ENCODE measurements around the gene WASF3. TPM values are rescaled to one million over a fixed set of nuclear protein-coding genes. Genes with fewer than 3 reads are reported as not detected.

The WASF3 gene
- polyA plus RNA-seq, 6 donors from 2014 or later, result 0.13 TPM; not detected in 5

- peaks cover 0 to 6% (median 3%) of the 10 kb centered on the region in 3 donors for H3K4me1 Mint-ChIP-seq
- H3K4me3 Mint-ChIP-seq, result no peak overlapping the region
- ATAC-seq (ENCODE audit: low read depth in 2 of 2), result no peak
Observed at GRCh38 chr13:26693749-26694463, 136.4 kb downstream of the WASF3 start.

GRCh38 chr13:26694609-26695359 lies 137.3 kb downstream of the WASF3 start:
- Mint-ChIP-seq H3K4me1 (peaks cover 0 to 6% (median 3%) of the 10 kb centered on the region in 3 donors), H3K9me3 (peaks cover 7 to 24% (median 12%) of the 10 kb centered on the region in 7 donors), H3K4me3 (no peak overlapping the region), H3K27ac (no peak overlapping the region), H3K36me3 (peaks cover 0 to 13% of the 10 kb centered on the region in 2 donors), H3K27me3 (peaks cover 7 to 30% (median 22%) of the 10 kb centered on the region in 3 donors)
- DNase-seq (no peak), ATAC-seq (ENCODE audit: low read depth in 2 of 2) (no peak)

More at GRCh38 chr13:26693749-26694463, 136.4 kb downstream of the WASF3 start:
- peaks cover 4 to 30% (median 22%) of the 10 kb centered on the region in 3 donors for H3K27me3 Mint-ChIP-seq
- H3K36me3 Mint-ChIP-seq, result peaks cover 0 to 13% of the 10 kb centered on the region in 2 donors
- H3K27ac Mint-ChIP-seq, result peak overlapping the region in 2 of 6 donors; percentile 32 to 86
- no peak for DNase-seq
- peaks cover 11 to 29% (median 17%) of the 10 kb centered on the region in 7 donors for H3K9me3 Mint-ChIP-seq

- no peak for DNase-seq
- no peak for ATAC-seq (ENCODE audit: low read depth in 2 of 2)
- peaks cover 4 to 18% (median 9%) of the 10 kb centered on the region in 7 donors for H3K9me3 Mint-ChIP-seq
- H3K4me3 Mint-ChIP-seq, result no peak overlapping the region
- no peak overlapping the region for H3K27ac Mint-ChIP-seq
- H3K27me3 Mint-ChIP-seq, result peaks cover 7 to 30% (median 22%) of the 10 kb centered on the region in 3 donors
- H3K36me3 Mint-ChIP-seq, result peaks cover 0 to 13% of the 10 kb centered on the region in 2 donors
- H3K4me1 Mint-ChIP-seq, result peaks cover 0 to 6% (median 3%) of the 10 kb centered on the region in 3 donors
Observed at GRCh38 chr13:26695360-26695705, 137.8 kb downstream of the WASF3 start.

GRCh38 chr13:26695891-26696311 lies 138.4 kb downstream of the WASF3 start:
- DNase-seq (no peak), ATAC-seq (ENCODE audit: low read depth in 2 of 2) (peak; percentile 7 to 12)
- H3K27me3 Mint-ChIP-seq, result peaks cover 7 to 30% (median 22%) of the 10 kb centered on the region in 3 donors
- H3K36me3 Mint-ChIP-seq, result peaks cover 0 to 11% of the 10 kb centered on the region in 2 donors
- H3K9me3 Mint-ChIP-seq, result peaks cover 3 to 14% (median 7%) of the 10 kb centered on the region in 7 donors
- no peak overlapping the region for H3K27ac Mint-ChIP-seq
- no peak overlapping the region for H3K4me3 Mint-ChIP-seq
- H3K4me1 Mint-ChIP-seq, result peaks cover 0 to 6% (median 3%) of the 10 kb centered on the region in 3 donors

GRCh38 chr13:26697069-26697955 lies 139.8 kb downstream of the WASF3 start:
- no peak for ATAC-seq (ENCODE audit: low read depth in 2 of 2)
- H3K27ac Mint-ChIP-seq, result no peak overlapping the region

GRCh38 chr13:26698392-26699196 lies 141.1 kb downstream of the WASF3 start:
- peak overlapping the region in 3 of 8 donors; percentile 30 to 63 (median 43) for H3K4me3 Mint-ChIP-seq
- H3K9me3 Mint-ChIP-seq, result peaks cover 0 to 5% (median 0%) of the 10 kb centered on the region in 7 donors
- H3K27me3 Mint-ChIP-seq, result peaks cover 12 to 35% (median 22%) of the 10 kb centered on the region in 3 donors
- H3K36me3 Mint-ChIP-seq, result no peaks in the 10 kb centered on the region
- DNase-seq (peak; percentile 61), ATAC-seq (ENCODE audit: low read depth in 2 of 2) (peak; percentile 47 to 69)
- peak overlapping the region in 3 of 6 donors; percentile 16 to 58 (median 17) for H3K27ac Mint-ChIP-seq
- peaks cover 0 to 6% (median 3%) of the 10 kb centered on the region in 3 donors for H3K4me1 Mint-ChIP-seq

More at GRCh38 chr13:26697069-26697955, 139.8 kb downstream of the WASF3 start:
- no peak for DNase-seq
- Mint-ChIP-seq H3K4me3 (no peak overlapping the region), H3K27me3 (peaks cover 7 to 30% (median 22%) of the 10 kb centered on the region in 3 donors), H3K36me3 (no peaks in the 10 kb centered on the region), H3K4me1 (peaks cover 0 to 6% (median 3%) of the 10 kb centered on the region in 3 donors), H3K9me3 (peaks cover 0 to 5% (median 0%) of the 10 kb centered on the region in 7 donors)

GRCh38 chr13:26699197-26699490 lies 141.7 kb downstream of the WASF3 start:
- peaks cover 0 to 6% (median 3%) of the 10 kb centered on the region in 3 donors for H3K4me1 Mint-ChIP-seq
- ATAC-seq (ENCODE audit: low read depth in 2 of 2) (no peak), DNase-seq (no peak)
- no peaks in the 10 kb centered on the region for H3K9me3 Mint-ChIP-seq
- no peak overlapping the region for H3K4me3 Mint-ChIP-seq
- H3K27me3 Mint-ChIP-seq, result peaks cover 12 to 34% (median 17%) of the 10 kb centered on the region in 3 donors
- no peak overlapping the region for H3K27ac Mint-ChIP-seq
- no peaks in the 10 kb centered on the region for H3K36me3 Mint-ChIP-seq

GRCh38 chr13:26705536-26705935 lies 148.1 kb downstream of the WASF3 start:
- peaks cover 16 to 26% (median 17%) of the 10 kb centered on the region in 3 donors for H3K27me3 Mint-ChIP-seq
- DNase-seq (no peak), ATAC-seq (ENCODE audit: low read depth in 2 of 2) (no peak)
- H3K36me3 Mint-ChIP-seq, result no peaks in the 10 kb centered on the region
- H3K4me1 Mint-ChIP-seq, result no peaks in the 10 kb centered on the region
- H3K4me3 Mint-ChIP-seq, result no peak overlapping the region
- no peak overlapping the region for H3K27ac Mint-ChIP-seq
- no peaks in the 10 kb centered on the region for H3K9me3 Mint-ChIP-seq

- ATAC-seq (ENCODE audit: low read depth in 2 of 2), result no peak
- Mint-ChIP-seq H3K27ac (no peak overlapping the region), H3K9me3 (no peaks in the 10 kb centered on the region), H3K4me3 (no peak overlapping the region), H3K4me1 (no peaks in the 10 kb centered on the region), H3K27me3 (peaks cover 16 to 33% (median 17%) of the 10 kb centered on the region in 3 donors), H3K36me3 (no peaks in the 10 kb centered on the region)
- DNase-seq, result no peak
Observed at GRCh38 chr13:26706381-26706780, 148.9 kb downstream of the WASF3 start.

GRCh38 chr13:26707122-26708006 lies 149.9 kb downstream of the WASF3 start:
- no peak overlapping the region for H3K27ac Mint-ChIP-seq

GRCh38 chr13:26708007-26708297 lies 150.5 kb downstream of the WASF3 start:
- no peaks in the 10 kb centered on the region for H3K36me3 Mint-ChIP-seq
- no peak overlapping the region for H3K27ac Mint-ChIP-seq
- ATAC-seq (ENCODE audit: low read depth in 2 of 2), result no peak
- no peaks in the 10 kb centered on the region for H3K4me1 Mint-ChIP-seq
- DNase-seq, result no peak
- H3K9me3 Mint-ChIP-seq, result peaks cover 0 to 10% (median 0%) of the 10 kb centered on the region in 7 donors
- no peak overlapping the region for H3K4me3 Mint-ChIP-seq
- H3K27me3 Mint-ChIP-seq, result peaks cover 14 to 33% (median 16%) of the 10 kb centered on the region in 3 donors

More at GRCh38 chr13:26707122-26708006, 149.9 kb downstream of the WASF3 start:
- DNase-seq (peak; percentile 16), ATAC-seq (ENCODE audit: low read depth in 2 of 2) (peak in 1 of 2 donors; percentile 58)
- no peak overlapping the region for H3K4me3 Mint-ChIP-seq
- no peaks in the 10 kb centered on the region for H3K36me3 Mint-ChIP-seq
- H3K27me3 Mint-ChIP-seq, result peaks cover 16 to 33% (median 17%) of the 10 kb centered on the region in 3 donors
- no peaks in the 10 kb centered on the region for H3K4me1 Mint-ChIP-seq
- H3K9me3 Mint-ChIP-seq, result peaks cover 0 to 6% (median 0%) of the 10 kb centered on the region in 7 donors
